HG03457 (cell line): ENCODE results near the gene KDM8.

Experiments used
- ATAC-seq: cut with Tn5 transposase; IDR thresholded peaks from one replicate; pipeline ENCODE4 v1.9.1; 2021; ENCODE audit warnings: moderate number of reproducible peaks; ENCODE audit not compliant: unreplicated experiment

KDM8 gene

DNA sequence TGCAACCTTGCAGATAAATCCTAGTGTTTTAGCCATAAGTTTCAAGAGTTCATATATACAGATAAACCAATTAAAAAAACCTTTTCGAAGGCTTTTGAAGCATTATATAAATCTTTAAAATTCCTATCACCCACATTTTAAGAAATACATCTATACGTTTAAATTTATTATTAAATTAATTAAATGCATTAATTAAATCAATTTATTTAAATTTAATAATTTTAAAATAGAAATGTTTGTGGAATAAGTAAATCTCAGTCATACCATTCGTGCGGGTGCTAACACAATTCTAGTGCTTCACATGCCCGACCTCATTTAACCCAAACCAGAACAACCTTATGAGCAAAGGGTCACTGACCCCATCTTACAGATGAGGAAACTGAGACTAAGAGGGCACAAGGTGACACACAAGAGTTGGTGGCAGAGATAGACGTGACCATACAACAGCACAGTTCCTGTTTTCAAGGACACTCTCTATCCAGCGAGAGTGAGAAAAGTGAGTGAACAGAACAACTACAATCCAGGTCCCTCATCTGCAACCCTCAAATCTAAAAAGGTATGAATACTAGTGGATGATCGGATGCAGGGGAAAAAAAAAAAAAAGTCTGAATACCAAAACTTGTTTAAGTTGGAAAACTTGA, 63.8 kb downstream of the KDM8 start:
- no peak for ATAC-seq

DNA sequence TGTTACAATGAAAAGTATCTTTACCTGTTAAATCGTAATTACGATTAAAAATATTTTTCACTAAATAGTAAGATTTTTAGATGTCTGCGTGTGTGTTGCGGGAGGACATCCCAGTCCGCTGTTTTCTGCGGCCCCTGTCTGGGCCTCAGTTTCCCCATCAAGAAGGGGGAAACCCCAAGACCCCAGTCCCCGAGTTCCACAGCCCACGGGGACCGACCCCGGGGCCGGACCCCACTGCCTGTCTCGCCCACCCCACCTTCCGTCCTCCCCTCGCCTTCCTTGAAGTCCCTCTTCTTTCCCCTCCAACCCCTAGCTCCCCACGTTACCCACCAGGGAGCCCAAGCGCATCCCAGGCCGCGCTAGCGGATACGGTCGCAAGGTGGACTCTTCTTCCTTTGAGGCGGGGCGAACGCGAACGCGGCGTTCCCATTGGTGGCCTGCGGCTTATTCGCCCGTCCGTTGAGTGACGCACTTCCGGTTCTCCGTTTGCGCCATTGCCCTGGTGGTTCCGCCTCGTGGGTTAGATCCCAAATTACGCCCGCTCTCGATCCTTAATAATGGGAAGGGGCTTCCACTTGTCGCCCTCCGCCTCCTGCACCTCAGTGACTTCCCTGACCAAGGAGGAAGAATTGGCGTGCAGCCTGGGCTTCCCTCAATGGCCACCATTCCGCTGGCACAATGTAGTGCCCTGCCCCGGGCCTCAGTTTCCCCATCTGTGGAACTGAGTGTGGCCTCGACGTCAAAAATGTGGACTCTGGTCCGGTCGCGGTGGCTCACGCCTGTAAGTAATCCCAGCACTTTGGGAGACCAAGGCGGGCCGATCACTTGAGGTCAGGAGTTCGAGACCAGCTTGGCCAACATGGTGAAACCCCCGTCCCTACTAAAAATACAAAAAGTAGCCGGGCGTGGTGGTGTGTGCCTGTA, 65.3 kb downstream of the KDM8 start, which contains the start of gene NSMCE1:
NSMCE1 (minus strand) TSS at position 397 of the 924 bp plus-strand sequence. CDS start 11,202 bp downstream, outside the sequence.
- ATAC-seq = peak; percentile 72

DNA sequence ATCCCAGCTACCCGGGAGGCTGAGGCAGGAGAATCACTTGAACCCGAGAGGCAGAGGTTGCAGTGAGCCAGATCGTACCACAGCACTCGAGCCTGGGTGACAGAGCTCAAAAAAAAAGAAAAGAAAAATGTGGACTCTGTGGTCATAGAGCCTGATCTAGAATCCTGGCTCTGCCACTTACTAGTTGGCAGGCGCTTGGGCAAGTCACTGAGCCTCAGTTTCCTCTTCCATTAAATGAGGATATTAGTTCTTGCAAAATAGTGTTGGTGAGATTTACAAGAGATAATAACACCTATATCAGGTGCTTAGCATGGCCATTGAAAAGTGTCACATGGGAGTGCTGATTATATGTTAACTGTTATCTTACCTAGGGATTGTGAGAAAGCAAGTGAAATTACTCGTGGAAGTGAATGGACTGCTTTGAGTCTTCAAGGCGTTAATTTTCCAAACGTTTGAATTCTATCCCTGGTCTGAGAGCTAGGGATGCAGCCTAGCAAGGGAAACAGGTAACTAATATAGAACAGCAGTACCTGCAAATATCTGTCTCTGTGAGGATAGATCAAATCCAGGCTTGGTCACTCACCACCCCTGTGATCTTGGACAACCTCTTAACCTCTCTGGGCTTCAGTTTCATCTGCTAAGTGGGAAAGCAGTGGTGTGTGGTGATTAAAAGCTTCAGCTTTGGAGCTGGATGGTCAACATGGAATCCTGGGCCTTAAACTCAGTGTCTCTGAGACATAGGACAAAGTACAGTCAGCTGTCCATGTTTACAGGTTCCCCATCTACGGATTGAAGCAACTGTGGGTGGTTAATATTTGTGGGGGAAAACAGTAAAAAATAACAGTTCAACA, 66.2 kb downstream of the KDM8 start:
- ATAC-seq = no peak

DNA sequence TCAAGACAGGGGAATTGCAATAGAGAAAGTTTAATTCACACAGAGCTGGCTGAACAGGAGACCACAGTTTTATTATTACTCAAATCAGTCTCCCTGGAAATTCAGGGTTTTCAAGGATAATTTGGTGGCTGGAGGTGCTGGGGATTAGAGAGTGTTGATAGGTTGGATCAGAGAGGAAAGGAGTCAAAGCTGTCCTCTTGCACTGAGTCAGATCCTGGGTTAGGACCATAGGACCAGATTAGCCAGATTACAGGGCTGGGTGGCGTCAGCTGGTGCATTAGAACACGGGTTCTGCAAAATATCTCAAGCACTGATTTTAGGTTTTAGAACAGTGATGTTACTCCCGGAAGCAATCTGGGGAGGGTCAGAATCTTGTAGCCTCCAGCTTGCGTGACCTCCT, 67.0 kb downstream of the KDM8 start:
- no peak for ATAC-seq
